ENCODE data around the gene LYZL1. TPM values are rescaled to one million over a fixed set of nuclear protein-coding genes. Genes with fewer than 3 reads are reported as not detected.
"Not testable (repeated sequence)": the region's sequence is repeated elsewhere in the genome, so short reads cannot be mapped to it uniquely, and the experiment has no call there.

Gene LYZL1
- not detected for total RNA-seq

DNA sequence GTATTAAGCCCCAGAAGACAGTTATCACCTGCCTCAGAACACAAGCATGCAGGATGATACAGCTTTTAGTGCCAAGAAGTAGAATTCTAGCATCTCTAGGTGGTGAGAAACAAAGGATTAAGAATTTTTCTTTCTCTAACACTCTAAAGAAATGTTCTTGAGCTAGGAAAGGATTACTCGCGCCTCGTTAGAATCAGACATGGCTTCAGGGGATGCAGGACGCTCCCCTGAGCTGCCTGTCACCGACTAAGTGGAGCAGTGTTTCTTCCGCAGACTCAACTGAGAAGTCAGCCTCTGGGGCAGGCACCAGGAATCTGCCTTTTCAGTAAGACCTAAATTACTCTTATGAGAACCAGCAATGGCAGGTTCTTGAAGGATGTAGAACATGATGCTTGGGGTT lies at the start of gene LYZL1:
LYZL1 (plus strand) TSS at position 165 of the 400 bp plus-strand sequence. CDS start 2,798 bp downstream, outside the sequence.
- not testable (repeated sequence) for ATAC-seq (ENCODE audit: low FRiP score); DNase-seq (ENCODE audit: low spot score)

DNA sequence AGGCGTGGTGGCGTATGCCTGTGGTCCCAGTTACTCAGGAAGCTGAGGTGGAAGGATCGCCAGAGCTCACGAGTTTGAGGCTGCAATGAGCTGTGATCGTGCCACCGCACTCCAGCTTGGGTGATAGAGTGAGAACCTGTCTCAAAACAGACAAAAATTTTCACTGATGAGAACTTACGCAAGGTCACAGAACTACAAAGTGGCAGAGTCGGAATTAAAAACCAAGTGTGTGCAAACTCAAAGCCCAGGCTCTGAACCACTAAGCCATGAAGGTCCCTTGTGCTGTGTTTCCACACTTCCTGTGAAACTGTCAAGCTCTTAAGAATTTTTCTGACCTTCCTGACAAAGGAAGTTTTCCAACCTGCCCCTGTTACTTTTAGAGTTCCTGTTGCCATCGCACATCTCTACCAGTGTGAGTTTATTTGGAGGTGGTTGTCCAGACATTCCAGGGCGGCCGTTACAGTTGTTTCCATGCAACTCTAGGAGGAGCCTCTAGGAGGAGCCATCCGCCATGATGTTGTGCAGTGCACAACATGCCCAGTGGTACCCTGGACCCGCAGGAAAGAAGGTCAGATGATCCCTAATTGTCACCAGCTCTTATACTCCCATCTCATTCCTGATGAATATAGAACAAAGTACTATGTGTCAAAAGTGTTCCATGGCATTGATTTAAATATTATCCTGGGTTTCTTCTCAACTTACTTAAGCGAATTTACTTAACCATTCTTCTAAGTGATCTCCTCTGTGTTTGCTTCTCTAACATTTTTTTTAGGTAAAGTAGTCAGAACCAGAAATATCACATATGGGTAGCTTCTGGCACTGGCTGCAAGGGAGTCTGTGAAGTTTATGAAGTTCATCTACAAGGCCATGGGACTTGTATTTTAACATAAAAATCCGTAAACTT lies 49.0 kb upstream of the LYZL1 start:
- TF ChIP-seq, protein P1, sequence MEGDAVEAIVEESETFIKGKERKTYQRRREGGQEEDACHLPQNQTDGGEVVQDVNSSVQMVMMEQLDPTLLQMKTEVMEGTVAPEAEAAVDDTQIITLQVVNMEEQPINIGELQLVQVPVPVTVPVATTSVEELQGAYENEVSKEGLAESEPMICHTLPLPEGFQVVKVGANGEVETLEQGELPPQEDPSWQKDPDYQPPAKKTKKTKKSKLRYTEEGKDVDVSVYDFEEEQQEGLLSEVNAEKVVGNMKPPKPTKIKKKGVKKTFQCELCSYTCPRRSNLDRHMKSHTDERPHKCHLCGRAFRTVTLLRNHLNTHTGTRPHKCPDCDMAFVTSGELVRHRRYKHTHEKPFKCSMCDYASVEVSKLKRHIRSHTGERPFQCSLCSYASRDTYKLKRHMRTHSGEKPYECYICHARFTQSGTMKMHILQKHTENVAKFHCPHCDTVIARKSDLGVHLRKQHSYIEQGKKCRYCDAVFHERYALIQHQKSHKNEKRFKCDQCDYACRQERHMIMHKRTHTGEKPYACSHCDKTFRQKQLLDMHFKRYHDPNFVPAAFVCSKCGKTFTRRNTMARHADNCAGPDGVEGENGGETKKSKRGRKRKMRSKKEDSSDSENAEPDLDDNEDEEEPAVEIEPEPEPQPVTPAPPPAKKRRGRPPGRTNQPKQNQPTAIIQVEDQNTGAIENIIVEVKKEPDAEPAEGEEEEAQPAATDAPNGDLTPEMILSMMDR (IDR thresholded peaks at IDR 0.05): no peak
- no peak for DNase-seq (ENCODE audit: low spot score)
- ATAC-seq (ENCODE audit: low FRiP score): no peak

DNA sequence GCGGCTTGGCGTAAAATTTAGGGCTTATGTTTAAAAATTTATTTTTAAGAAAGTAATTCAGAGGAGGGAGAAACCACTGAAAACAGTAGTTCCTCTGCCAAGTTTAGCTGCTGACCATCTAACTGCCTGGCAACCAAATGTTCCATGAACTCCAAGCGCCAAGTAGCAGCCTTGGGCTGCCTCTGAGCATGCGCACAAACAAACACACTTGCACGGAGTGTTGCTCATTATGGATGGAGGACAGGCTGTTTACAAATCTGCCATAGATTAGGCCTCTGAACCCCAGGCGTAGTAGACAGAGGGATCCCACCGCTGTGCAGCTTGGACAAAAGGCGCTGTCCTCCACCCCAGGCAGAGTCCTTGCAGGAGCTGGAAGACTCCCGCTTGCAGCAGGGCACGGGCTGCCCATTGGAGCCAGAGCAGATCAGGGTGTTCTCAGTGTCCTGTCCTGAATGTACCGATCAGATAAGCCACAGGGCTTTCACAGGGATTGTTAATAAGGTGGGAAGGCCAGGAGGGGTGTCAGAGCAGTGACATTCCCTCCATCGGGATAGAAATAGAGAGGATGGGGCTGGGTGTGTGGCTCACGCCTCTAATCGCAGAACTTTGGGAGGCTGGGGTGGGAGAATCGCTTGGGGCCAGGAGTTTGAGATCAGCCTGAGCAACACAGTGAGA lies 47.7 kb upstream of the LYZL1 start:
- ATAC-seq (ENCODE audit: low FRiP score) (no peak), DNase-seq (ENCODE audit: low spot score) (no peak)
- TF ChIP-seq, protein P1 (IDR thresholded peaks at IDR 0.05): no peak

DNA sequence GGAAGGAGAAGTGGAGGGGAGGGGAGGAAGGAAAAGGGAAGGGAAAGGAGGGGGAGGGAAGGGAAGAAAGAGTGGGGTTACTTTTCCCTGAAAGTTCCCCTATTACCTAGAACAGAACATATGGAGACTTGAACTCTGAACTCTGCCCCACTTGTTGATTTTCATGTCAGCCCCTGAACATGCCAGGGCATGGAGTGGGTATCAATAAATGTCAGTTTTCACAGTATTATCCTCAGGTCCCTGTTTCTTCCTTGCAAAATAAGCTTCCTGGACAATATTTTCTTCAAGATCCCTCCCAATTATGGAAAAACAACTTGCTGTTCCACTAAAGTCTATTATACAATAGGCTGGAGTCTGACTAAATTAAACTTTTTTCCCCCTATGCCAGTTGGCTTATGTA lies 46.9 kb upstream of the LYZL1 start:
- ATAC-seq (ENCODE audit: low FRiP score): no peak
- DNase-seq (ENCODE audit: low spot score): no peak
- TF ChIP-seq, protein P1 (IDR thresholded peaks at IDR 0.05): no peak

DNA sequence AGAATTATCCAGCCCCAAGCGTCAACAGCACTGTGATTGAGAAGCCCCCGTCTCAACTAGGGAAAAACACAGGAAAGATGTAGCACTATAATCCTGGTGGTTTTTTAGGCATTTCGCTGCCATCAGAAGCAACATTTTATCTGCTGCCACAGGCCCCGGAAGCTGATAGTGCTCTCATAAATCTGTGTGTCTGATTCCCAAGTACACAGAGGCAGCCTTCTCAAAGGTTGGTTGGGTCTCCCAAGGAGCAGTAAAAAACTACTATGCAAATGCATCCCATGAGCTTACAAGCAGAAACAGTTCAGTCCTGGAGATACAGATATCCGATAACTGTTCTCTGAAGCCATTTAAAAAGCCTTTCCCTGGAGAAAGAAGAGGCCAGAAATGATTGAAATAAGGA lies 45.8 kb upstream of the LYZL1 start:
- no peak for ATAC-seq (ENCODE audit: low FRiP score)
- TF ChIP-seq, protein P1 (IDR thresholded peaks at IDR 0.05): no peak
- no peak for DNase-seq (ENCODE audit: low spot score)

DNA sequence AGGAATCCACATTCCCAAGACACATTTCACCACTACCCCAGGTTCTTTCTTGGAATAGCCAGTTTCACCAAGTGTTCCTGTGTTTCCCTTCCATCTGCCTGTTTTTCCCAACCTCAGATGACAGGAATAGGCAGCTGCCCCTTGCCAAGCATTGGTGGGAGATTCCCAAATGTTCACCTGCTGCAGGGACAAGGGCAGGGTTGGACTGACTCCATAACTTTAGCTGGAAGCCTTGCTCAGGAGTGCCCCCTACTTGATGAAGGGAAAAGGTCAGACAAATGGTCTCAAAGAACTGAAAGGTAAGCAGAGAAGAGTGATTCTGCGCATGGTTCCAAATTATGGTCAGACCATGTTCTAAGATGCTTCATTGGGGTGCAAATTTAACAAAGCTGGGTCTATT lies 45.1 kb upstream of the LYZL1 start:
- DNase-seq (ENCODE audit: low spot score) (no peak), ATAC-seq (ENCODE audit: low FRiP score) (no peak)
- TF ChIP-seq, protein P1 (IDR thresholded peaks at IDR 0.05): no peak

DNA sequence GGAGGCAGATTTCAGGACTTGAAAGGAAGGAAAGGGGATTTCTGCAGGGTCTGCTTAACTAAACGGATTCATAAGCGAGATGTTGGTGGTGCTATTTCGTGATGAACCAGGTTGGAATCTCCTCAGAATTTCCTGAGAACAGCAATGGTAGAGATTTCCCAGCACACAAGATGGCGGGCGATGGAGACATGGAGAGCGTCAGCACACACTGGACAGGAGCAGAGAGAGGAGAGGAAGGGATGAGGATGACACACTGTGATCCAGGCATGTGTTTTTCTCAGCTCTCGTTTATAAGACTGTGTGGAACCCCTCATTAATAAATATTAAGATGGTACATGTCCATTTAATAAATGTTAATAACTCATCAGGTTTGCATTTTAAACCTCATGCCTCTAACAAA lies 43.9 kb upstream of the LYZL1 start:
- ATAC-seq (ENCODE audit: low FRiP score): no peak
- TF ChIP-seq, protein P1 (IDR thresholded peaks at IDR 0.05): no peak

More for the DNA sequence above, 43.9 kb upstream of the LYZL1 start:
- no peak for DNase-seq (ENCODE audit: low spot score)
